Measurements from ENCODE around the gene TULP1. TPM values are rescaled to one million over a fixed set of nuclear protein-coding genes. Genes with fewer than 3 reads are reported as not detected.
A peak's percentile ranks its signal among the peaks of the same experiment; 100 is the strongest.

The TULP1 gene
- total and polyA plus RNA-seq, 2 of the 8 experiments (the other 6 are each of a cell fraction or from before 2014, with no cell fraction given) = 3.2 to 6.8 TPM

DNA sequence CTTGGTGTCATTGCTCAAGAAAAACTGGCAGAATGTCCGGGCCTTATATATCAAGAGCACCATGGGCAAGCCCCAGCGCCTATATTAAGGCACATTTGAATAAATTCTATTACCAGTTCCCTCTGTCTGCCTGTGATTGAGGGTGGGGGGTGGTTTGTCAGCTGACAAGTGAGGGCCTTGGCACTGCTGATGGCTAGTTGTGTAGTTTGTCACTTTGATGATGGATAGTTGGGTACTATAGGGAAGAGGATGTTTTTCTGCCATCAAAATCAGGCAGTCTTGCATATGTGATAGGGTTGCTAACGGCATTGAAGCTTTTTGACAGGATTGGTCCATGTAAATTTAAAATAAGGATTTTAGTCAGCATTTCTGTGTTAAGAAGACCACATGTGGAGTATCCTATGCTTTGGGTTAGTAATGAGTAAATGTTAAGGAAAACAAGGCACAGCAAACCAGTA, 42.0 kb downstream of the TULP1 start:
- no peak overlapping the region for H2BK120ac ChIP-seq (replicated peaks; ENCODE audit: low read depth, low read length)
- no peak overlapping the region for H2BK15ac ChIP-seq (ENCODE audit: low read length)
- H2AK5ac ChIP-seq (ENCODE audit: low read depth, low read length) = no peak overlapping the region
- H4K5ac ChIP-seq (ENCODE audit: insufficient read length, low read depth, low read length) = no peak overlapping the region
- H2BK5ac ChIP-seq (ENCODE audit: low read depth, low read length) = no peak overlapping the region
- H3K18ac ChIP-seq (ENCODE audit: extremely low read depth, low read length) = no peak overlapping the region
- H3K4ac ChIP-seq (replicated peaks; ENCODE audit: insufficient read length, low read depth, low read length) = no peak overlapping the region
- H3K4me3 ChIP-seq (ENCODE audit: extremely low read depth in 1 of 4, insufficient read depth in 2 of 4, low read depth in 3 of 4, low read length in 4 of 4) = peak overlapping the region; percentile 86 to 99 (median 92); a peak in 5 of 8 replicates
- H3K4me1 ChIP-seq (replicated peaks in 1 of 4; ENCODE audit: control insufficient read depth in 3 of 4, insufficient read depth in 4 of 4, low read length in 3 of 4) = peaks cover 0 to 8% (median 5%) of the 10 kb centered on the region in 4 experiments; a peak in 6 of 7 replicates
- ChIA-PET CTCF (ENCODE audit: partially characterized antibody) (interaction anchor here (1.0 to 2.6 kb wide), 4 partner anchors 11 to 266 kb away, joined by 4 to 16 read pairs (median 5); partner anchors contain the start of gene TEAD3), POLR2A (ENCODE audit: partially characterized antibody) (interaction anchor here (0.6 to 30.9 kb wide), 11 partner anchors 17 to 212 kb away, joined by 3 to 1319 read pairs (median 4); partner anchors contain the start of genes FANCE, PPARD, TEAD3 and ZNF76)
- no peak overlapping the region for H2AFZ ChIP-seq (ENCODE audit: low read length)
- DNase-seq (ENCODE audit: low read depth in 1 of 2, low spot score in 2 of 2) (no peak), FAIRE-seq (no peak)
- peaks cover 4% of the 10 kb centered on the region; the same call in 1 of the 2 replicates for H3K79me1 ChIP-seq (ENCODE audit: low read depth, low read length)
- H3K79me2 ChIP-seq (ENCODE audit: control insufficient read depth in 1 of 2, insufficient read depth in 2 of 2, low read length in 2 of 2) = peaks cover 14 to 30% of the 10 kb centered on the region in 2 experiments
- H2BK20ac ChIP-seq (ENCODE audit: low read length) = no peak overlapping the region
- H2BK12ac ChIP-seq (ENCODE audit: low read depth, low read length) = no peak overlapping the region
- no peak overlapping the region for H3K14ac ChIP-seq (ENCODE audit: insufficient read length)
- no peak overlapping the region for H4K8ac ChIP-seq (ENCODE audit: extremely low read depth, insufficient read depth, low read length)
- peak overlapping the region; percentile 98 to 99 for H3K4me2 ChIP-seq (ENCODE audit: insufficient read depth in 1 of 2, low read depth in 2 of 2, low read length in 2 of 2)
- WGBS, 2 experiments (ENCODE audit: extremely low coverage in 1 of 2, insufficient coverage in 1 of 2, insufficient read length in 1 of 2, insufficient replicate concordance in 2 of 2, low coverage in 1 of 2, low lambda C conversion rate in 2 of 2, missing lambda C conversion rate in 1 of 2) = 81% methylated on average over 3 of the region's 3 CpGs; no CpG with 5 or more reads in 1 of the 2 experiments
- H3K23ac ChIP-seq (ENCODE audit: insufficient read length) = no peak overlapping the region
- no peak overlapping the region for H3K27ac ChIP-seq (ENCODE audit: low read depth, low read length)
- no peaks in the 10 kb centered on the region; a peak in 1 of 4 replicates for H3K9me3 ChIP-seq (ENCODE audit: insufficient read depth in 2 of 2, low read depth in 1 of 2, low read length in 1 of 2)
- H3K23me2 ChIP-seq (ENCODE audit: low read depth, low read length) = peaks cover 13% of the 10 kb centered on the region
- no peak overlapping the region for H3K56ac ChIP-seq (replicated peaks; ENCODE audit: insufficient read length, low read depth, low read length)
- H3K27me3 ChIP-seq (replicated peaks in 1 of 4; ENCODE audit: control insufficient read depth in 3 of 4, extremely low read depth in 1 of 4, insufficient read depth in 3 of 4, low read length in 3 of 4) = no peaks in the 10 kb centered on the region; a peak in 1 of 7 replicates
- peaks cover 32 to 33% of the 10 kb centered on the region in 2 experiments for H4K20me1 ChIP-seq (replicated peaks in 1 of 2; ENCODE audit: control insufficient read depth in 1 of 2, insufficient read depth in 2 of 2, low read length in 2 of 2)
- H3K9ac ChIP-seq (replicated peaks in 1 of 4; ENCODE audit: extremely low read depth in 1 of 4, low read depth in 3 of 4, low read length in 3 of 4) = no peak overlapping the region
- no peak overlapping the region for H4K91ac ChIP-seq (replicated peaks; ENCODE audit: insufficient read length, low read length)
- H3K36me3 ChIP-seq (ENCODE audit: control insufficient read depth in 2 of 4, insufficient read depth in 4 of 4, low read length in 3 of 4) = peaks cover 24 to 58% (median 31%) of the 10 kb centered on the region in 4 experiments
- TF ChIP-seq GABPA (IDR thresholded peaks at IDR 0.05; ENCODE audit: borderline replicate concordance, insufficient read depth, low read length) = no peak
- TF ChIP-seq POLR2A (IDR thresholded peaks at IDR 0.05; ENCODE audit: control extremely low read depth in 1 of 2, low read depth in 2 of 2, low read length in 2 of 2) = peak in 1 of 2 experiments; percentile 77; a peak in 1 of 3 replicates
- TF ChIP-seq SIN3A (conservative IDR thresholded peaks at IDR 0.05 in 1 of 2, IDR thresholded peaks at IDR 0.05 in 1 of 2; ENCODE audit: low read depth in 1 of 2, low read length in 2 of 2) = 0 out of 4 replicates have a peak, but pooled peaks of 1 of the 2 experiments have one; percentile 15
- TF ChIP-seq SIX5 (IDR thresholded peaks at IDR 0.05; ENCODE audit: low read depth, low read length) = no peak
- TF ChIP-seq POLR2AphosphoS5 (IDR thresholded peaks at IDR 0.05; ENCODE audit: low read depth, low read length) = peak; percentile 73; the same call in 1 of the 2 replicates
